Spleen (tissue), 13 donors: ENCODE results near the gene KCNJ10. TPM values are rescaled to one million over a fixed set of nuclear protein-coding genes. Genes with fewer than 3 reads are reported as not detected.
A peak's percentile ranks its signal among the peaks of the same experiment; 100 is the strongest.

ENCODE experiments used
- DNase-seq: peaks from one replicate; pipeline ENCODE4 v3.0.0-alpha.2; 2020
- H3K27ac ChIP-seq, 8 donors: fragments of 200-600 bp; sonication (generic) in 7 of 8; 1 replicate in 4 of 8; 2 replicates in 4 of 8; pipeline versions ENCODE4 v1.5.0 to v1.8.0; 2016 to 2021; ENCODE audit warnings: inconsistent platforms in 4 of 8, mild to moderate bottlenecking in 4 of 8, moderate library complexity in 1 of 8
- H3K27me3 ChIP-seq, 7 donors: fragments of 200-600 bp; sonication (generic) in 6 of 7; replicated peaks in 1 of 7; 1 replicate in 4 of 7; 2 replicates in 3 of 7; pipeline versions ENCODE4 v1.5.0 to v1.8.0; 2016 to 2021; ENCODE audit warnings: inconsistent platforms in 3 of 7, mild to moderate bottlenecking in 1 of 7
- H3K36me3 ChIP-seq, 6 donors: fragments of 200-600 bp; sonication (generic) in 5 of 6; 1 replicate in 4 of 6; 2 replicates in 2 of 6; pipeline versions ENCODE4 v1.5.0 to v1.8.0; 2016 to 2021; ENCODE audit warnings: inconsistent platforms in 2 of 6
- H3K4me1 ChIP-seq, 6 donors: fragments of 200-600 bp; sonication (generic) in 5 of 6; 1 replicate in 3 of 6; 2 replicates in 3 of 6; pipeline versions ENCODE4 v1.5.0 to v1.8.0; 2016 to 2021; ENCODE audit warnings: inconsistent platforms in 3 of 6
- H3K4me3 ChIP-seq, 8 donors: fragments of 200-600 bp; sonication (generic) in 7 of 8; 1 replicate in 4 of 8; 2 replicates in 4 of 8; pipeline versions ENCODE4 v1.5.0 to v1.8.0; 2016 to 2021; ENCODE audit warnings: inconsistent platforms in 4 of 8, mild to moderate bottlenecking in 4 of 8, moderate library complexity in 2 of 8
- H3K9me3 ChIP-seq, 8 donors: fragments of 200-600 bp; sonication (generic) in 7 of 8; 1 replicate in 4 of 8; 2 replicates in 4 of 8; pipeline versions ENCODE4 v1.5.0 to v1.8.0; 2016 to 2021; ENCODE audit warnings: inconsistent platforms in 4 of 8
- POLR2A ChIP-seq, 3 donors: fragments of 450-650 bp; IDR thresholded peaks; one replicate each; pipeline ENCODE4 v1.5.1; 2017; ENCODE audit warnings: antibody characterized with exemption in 3 of 3, mild to moderate bottlenecking in 1 of 3
- POLR2AphosphoS5 ChIP-seq, 3 donors: sonication (generic); formaldehyde crosslinking; IDR thresholded peaks; one replicate each; pipeline ENCODE4 v1.5.1; 2017; ENCODE audit warnings: antibody characterized with exemption in 3 of 3
- WGBS, 5 donors: extraction: QIAGEN DNeasy Blood & Tissue Kit in 3 of 5; methylation state at CpG; one replicate each; pipeline versions ENCODE4 v1.1.5 to v1.1.7; 2013 to 2018; 5-methylcytosine and 5-hydroxymethylcytosine counted together
- intact Hi-C: fragments of 100-400 bp; cut with DNase I; formaldehyde crosslinking; loops from one replicate; pipeline ENCODE4 v1.15.0; 2023; ENCODE audit warnings: low total_unique reads
- long read RNA-seq, 2 donors: transcript quantifications; one replicate each; lab custom pipeline, GENCODE V29; 2026
- polyA plus RNA-seq, 3 donors: library from polyadenylated mRNA; stranded (reverse); fragments of 200-250 nt; gene quantifications; one replicate each; pipeline ENCODE4 v1.2.1, GENCODE V29; 2013
- total RNA-seq, 7 donors: library from RNA; depleted of rRNA in 3 of 7; stranded (reverse); fragments of >200 nt in 3 of 7; fragmentation: NEBNext Ultra II Directional in 4 of 7; extraction: Animal tissue kit (Norgen Biotek cat#: 25700) in 4 of 7; gene quantifications; one replicate each; pipeline versions ENCODE4 v1.1.0 to v1.2.1, GENCODE V29; 2016 to 2021
- TF ChIP-seq, protein P1 (sequence below), 11 experiments: fragments of 200-600 bp in 7 of 11; fragments of 450-650 bp in 4 of 11; sonication (generic) in 4 of 11; IDR thresholded peaks in 8 of 11; conservative IDR thresholded peaks in 3 of 11; 1 replicate in 7 of 11; 2 replicates in 4 of 11; pipeline versions ENCODE4 v1.4.0 to v1.8.0; 2016 to 2021; ENCODE audit warnings: antibody characterized with exemption in 11 of 11, inconsistent platforms in 4 of 11, mild to moderate bottlenecking in 1 of 11
- donor health status: healthy with polysubstance abuse.
- donor health status: DM: no; HTN: no; CAD: no; lungs with moderate emphysema.
- donor health status: DM: no; HTN: no; CAD: no.
- donor health status: Bipolar disorder and iron deficiency.
- donor health status: healthy.
- donor health status: DM: no; HTN: no; CAD: no.
- donor health status: DM: yes; HTN: yes; CAD: no.

KCNJ10 gene
- total RNA-seq, result 10 to 100 TPM in 5 of 7 donors, 1 to 10 TPM in 2; 6.5 to 30.8 (median 23.9) TPM
- polyA plus RNA-seq, result 1 to 10 TPM; 3.7 to 3.9 (median 3.8) TPM
- long read RNA-seq, donor 1, full-length matches to known transcripts, result 5 of 5 reads
- long read RNA-seq, donor 1, partial matches to known transcripts, result 0 of 5 reads
- long read RNA-seq, donor 1, other reads (novel, unspliced or antisense), result 0 of 5 reads
- long read RNA-seq, donor 2, full-length matches to known transcripts, result 4 of 4 reads
- long read RNA-seq, donor 2, partial matches to known transcripts, result 0 of 4 reads
- long read RNA-seq, donor 2, other reads (novel, unspliced or antisense), result 0 of 4 reads

DNA sequence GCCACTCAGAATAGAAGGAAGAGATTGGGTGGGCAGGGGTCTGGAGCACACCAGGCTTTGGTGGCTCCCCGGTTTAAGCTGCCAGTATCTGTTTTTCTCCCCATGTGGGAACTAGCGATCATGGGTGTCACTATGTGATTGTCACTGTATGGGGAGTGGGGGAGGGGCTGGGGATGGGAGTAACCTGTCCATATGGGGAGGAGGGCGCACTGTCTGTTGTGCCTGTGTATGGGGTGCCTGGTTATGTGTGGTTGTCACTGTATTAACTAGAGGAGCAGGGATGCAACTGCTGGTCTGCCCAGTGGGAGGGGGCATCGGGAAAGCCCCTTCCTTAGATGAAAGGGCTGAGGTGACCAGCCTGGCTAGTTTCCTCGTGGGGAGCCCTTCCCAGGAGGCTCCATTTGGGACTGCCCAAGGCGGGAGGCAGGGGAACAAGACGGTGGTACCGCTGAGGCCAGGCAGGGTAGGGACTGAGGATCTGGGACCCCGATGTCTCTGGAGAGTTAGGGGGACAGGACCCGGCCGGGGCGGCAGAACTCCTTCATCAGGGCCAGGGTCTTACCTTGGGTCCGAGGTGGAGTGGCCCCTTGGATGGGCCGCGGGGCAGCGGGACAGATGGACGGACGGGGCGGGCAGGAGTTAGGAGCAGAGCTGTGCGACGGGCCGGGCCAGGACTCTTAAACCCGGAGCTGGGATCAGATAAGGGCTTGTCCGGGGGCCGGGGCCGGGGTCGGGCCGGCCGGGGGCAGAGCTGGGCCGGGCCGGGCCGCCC lies at the start of gene KCNJ10:
KCNJ10 (minus strand) TSS at position 701 of the 772 bp plus-strand sequence. CDS start 27,628 bp downstream, outside the sequence.
- Histone ChIP-seq H3K4me3 (peak within 1 kb of the TSS; percentile 48 to 74 (median 52)), H3K27ac (peak within 1 kb of the TSS in 7 of 8 donors; percentile 17 to 60 (median 48)), H3K4me1 (peaks cover 3 to 40% (median 14%) of the 10 kb centered on the region in 6 donors), H3K36me3 (no peaks in the 10 kb centered on the region), H3K9me3 (no peaks in the 10 kb centered on the region), H3K27me3 (peaks cover 0 to 33% (median 0%) of the 10 kb centered on the region in 7 donors)
- DNase-seq, result peak; percentile 79
- 11 to 20% (median 15%) methylated on average over 21 to 32 of the region's 32 CpGs for WGBS, 5 donors
- intact Hi-C loops, result no loop called here
- TF ChIP-seq POLR2A (IDR thresholded peaks at IDR 0.05), result no peak
- TF ChIP-seq, protein P1, sequence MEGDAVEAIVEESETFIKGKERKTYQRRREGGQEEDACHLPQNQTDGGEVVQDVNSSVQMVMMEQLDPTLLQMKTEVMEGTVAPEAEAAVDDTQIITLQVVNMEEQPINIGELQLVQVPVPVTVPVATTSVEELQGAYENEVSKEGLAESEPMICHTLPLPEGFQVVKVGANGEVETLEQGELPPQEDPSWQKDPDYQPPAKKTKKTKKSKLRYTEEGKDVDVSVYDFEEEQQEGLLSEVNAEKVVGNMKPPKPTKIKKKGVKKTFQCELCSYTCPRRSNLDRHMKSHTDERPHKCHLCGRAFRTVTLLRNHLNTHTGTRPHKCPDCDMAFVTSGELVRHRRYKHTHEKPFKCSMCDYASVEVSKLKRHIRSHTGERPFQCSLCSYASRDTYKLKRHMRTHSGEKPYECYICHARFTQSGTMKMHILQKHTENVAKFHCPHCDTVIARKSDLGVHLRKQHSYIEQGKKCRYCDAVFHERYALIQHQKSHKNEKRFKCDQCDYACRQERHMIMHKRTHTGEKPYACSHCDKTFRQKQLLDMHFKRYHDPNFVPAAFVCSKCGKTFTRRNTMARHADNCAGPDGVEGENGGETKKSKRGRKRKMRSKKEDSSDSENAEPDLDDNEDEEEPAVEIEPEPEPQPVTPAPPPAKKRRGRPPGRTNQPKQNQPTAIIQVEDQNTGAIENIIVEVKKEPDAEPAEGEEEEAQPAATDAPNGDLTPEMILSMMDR (IDR thresholded peaks at IDR 0.05 in 8 of 11, conservative IDR thresholded peaks at IDR 0.05 in 3 of 11), result no peak

DNA sequence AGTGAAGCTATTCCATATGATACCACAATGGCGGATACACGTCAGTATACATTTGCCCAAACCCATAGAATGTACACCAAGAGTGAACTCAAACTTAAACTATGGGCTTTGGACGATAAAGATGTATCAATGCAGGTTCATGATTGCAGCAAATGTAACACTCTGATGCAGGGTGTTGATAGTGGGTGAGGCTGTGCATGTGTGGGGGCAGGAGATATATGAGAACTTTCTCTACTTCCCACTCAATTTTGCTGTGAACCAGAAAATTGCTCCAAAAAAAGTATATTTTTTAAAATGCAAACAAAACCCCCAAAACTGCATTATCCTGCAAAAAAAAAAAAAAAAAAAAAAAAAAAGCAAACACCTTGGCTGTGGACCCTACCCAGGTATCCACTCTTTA lies 49.0 kb upstream of the KCNJ10 start:
- TF ChIP-seq, protein P1 (IDR thresholded peaks at IDR 0.05 in 8 of 11, conservative IDR thresholded peaks at IDR 0.05 in 3 of 11), result no peak
- no peak for TF ChIP-seq POLR2AphosphoS5 (IDR thresholded peaks at IDR 0.05)
- TF ChIP-seq POLR2A (IDR thresholded peaks at IDR 0.05), result no peak
- intact Hi-C loops, result no loop called here
- H3K4me1 ChIP-seq, result peaks cover 0 to 9% (median 0%) of the 10 kb centered on the region in 6 donors
- DNase-seq, result no peak
- H3K36me3 ChIP-seq, result no peaks in the 10 kb centered on the region
- no peaks in the 10 kb centered on the region for H3K9me3 ChIP-seq
- H3K27ac ChIP-seq, result no peak overlapping the region
- H3K4me3 ChIP-seq, result no peak overlapping the region
- peaks cover 0 to 25% (median 0%) of the 10 kb centered on the region in 7 donors for H3K27me3 ChIP-seq
- WGBS, 5 donors, result 70 to 97% (median 91%) methylated on average over 3 of the region's 3 CpGs

DNA sequence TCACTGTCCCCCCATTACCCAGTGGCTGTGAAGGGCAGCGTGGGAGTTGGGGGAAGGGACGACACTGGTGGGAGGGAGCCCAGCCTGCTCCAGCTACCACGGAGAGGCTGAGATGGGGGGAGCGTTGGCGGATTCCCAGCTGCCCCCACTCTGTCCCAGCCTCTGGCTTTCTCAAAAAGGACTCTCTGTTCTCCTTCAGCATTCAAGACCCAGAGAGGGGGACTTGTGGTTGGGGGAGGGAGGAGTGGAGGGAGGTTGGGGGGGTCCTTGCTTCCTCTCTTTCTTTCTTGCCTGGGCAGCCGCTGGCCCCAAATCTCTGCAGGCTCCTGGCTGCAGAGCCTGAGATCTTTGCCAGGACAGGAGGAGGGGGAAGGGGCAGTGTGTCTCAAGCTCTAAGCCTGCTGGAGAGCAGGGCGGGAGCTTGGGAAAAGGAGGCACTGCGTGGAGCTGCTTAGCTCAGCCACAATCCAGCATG lies 47.8 kb upstream of the KCNJ10 start:
- Histone ChIP-seq H3K9me3 (no peaks in the 10 kb centered on the region), H3K36me3 (no peaks in the 10 kb centered on the region), H3K4me1 (peaks cover 0 to 9% (median 0%) of the 10 kb centered on the region in 6 donors), H3K4me3 (no peak overlapping the region), H3K27ac (no peak overlapping the region), H3K27me3 (peaks cover 0 to 25% (median 0%) of the 10 kb centered on the region in 7 donors)
- intact Hi-C loops, result no loop called here
- WGBS, 5 donors, result 55 to 75% (median 57%) methylated on average over 8 of the region's 8 CpGs
- DNase-seq, result no peak
- TF ChIP-seq POLR2A (IDR thresholded peaks at IDR 0.05), result no peak
- TF ChIP-seq POLR2AphosphoS5 (IDR thresholded peaks at IDR 0.05), result no peak
- TF ChIP-seq, protein P1 (IDR thresholded peaks at IDR 0.05 in 8 of 11, conservative IDR thresholded peaks at IDR 0.05 in 3 of 11), result no peak

DNA sequence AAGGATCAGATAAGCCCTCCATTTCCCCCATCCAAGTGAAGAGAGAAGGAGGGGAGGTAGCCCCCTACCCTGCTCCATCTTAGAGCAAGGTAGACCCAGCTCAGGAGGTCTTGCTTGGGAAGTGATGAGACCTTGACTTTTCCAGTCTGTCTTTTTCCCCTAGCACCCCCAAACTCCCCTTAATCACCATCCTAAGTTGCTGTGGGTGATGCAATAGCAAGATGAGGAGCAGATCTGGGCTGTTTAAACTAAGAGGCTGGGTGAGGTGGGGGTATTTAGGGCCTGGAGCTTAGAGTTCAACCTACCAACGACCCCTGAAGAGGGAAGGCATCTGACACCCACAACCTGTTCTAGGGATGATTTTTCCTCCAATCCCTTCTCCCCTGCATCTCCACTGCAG lies 47.3 kb upstream of the KCNJ10 start:
- intact Hi-C loops, result no loop called here
- Histone ChIP-seq H3K4me3 (peak overlapping the region in 1 of 8 donors; percentile 0), H3K27ac (no peak overlapping the region)

More for the DNA sequence above, 47.3 kb upstream of the KCNJ10 start:
- Histone ChIP-seq H3K4me1 (peaks cover 0 to 9% (median 0%) of the 10 kb centered on the region in 6 donors), H3K9me3 (no peaks in the 10 kb centered on the region), H3K27me3 (peaks cover 0 to 25% (median 0%) of the 10 kb centered on the region in 7 donors), H3K36me3 (no peaks in the 10 kb centered on the region)
- WGBS, 5 donors, result 8 to 50% (median 30%) methylated on average over 1 of the region's 1 CpG
- DNase-seq, result no peak
- TF ChIP-seq, protein P1 (IDR thresholded peaks at IDR 0.05 in 8 of 11, conservative IDR thresholded peaks at IDR 0.05 in 3 of 11), result no peak
- no peak for TF ChIP-seq POLR2AphosphoS5 (IDR thresholded peaks at IDR 0.05)
- TF ChIP-seq POLR2A (IDR thresholded peaks at IDR 0.05), result no peak
